Measurements from ENCODE around the gene WBP2.
"Not testable (repeated sequence)": the region's sequence is repeated elsewhere in the genome, so short reads cannot be mapped to it uniquely, and the experiment has no call there.

The WBP2 gene

DNA sequence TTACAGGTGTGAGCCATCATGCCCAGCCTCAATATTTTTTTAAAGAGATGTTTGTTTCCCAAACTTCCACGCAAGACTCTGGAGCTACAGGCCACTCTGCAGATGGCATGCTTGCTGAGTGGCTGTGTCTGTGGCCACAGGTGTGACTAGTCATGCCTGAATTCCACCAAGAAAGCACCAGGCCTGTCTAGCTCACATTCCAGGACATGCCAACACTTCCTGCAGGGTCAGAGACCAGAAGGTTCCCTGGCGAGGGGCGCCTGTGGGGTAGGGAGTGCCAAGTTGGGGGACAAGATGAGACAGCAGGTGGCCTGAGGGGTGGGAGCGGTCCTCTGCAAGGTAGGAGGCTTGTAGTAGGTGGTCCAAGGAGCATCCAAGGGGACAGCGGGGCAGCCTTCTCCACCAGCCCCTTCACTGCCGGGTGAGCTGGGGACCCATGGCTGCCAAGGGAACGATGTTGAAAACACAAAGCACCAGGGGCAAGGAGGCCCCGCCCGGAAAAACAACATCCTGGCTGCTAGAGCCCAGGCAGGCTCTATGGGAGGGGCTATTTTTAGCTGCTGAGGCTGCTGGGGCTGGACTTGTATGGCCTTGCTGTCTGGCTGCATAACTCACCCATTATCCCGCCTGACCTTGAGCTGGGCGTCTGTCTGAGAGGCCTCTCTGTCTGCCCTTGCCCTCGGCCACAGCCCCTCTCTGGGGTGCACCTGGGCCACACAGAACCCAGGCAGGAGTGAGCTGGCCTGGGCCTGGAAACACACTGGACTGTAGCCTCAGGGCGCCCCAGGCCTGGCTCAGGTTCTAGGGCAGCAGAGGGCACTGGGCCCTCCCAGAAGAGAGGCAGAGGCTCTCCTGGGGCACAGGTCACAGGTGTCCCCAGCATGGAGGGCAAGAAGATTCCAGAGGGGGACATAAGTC, 17.6 kb upstream of the WBP2 start:
- Histone ChIP-seq H3K23ac (ENCODE audit: low read length) (no peak overlapping the region), H3K4me2 (ENCODE audit: low read length) (no peak overlapping the region), H3K18ac (ENCODE audit: low read length) (no peak overlapping the region), H4K8ac (ENCODE audit: low read depth, low read length) (no peak overlapping the region), H3K79me1 (ENCODE audit: low read length) (no peaks in the 10 kb centered on the region), H2BK5ac (ENCODE audit: low read length) (no peak overlapping the region), H4K5ac (ENCODE audit: low read length) (no peak overlapping the region), H3K4me1 (ENCODE audit: control insufficient read depth, low read depth, low read length) (no peaks in the 10 kb centered on the region), H3K9ac (ENCODE audit: low read length) (no peak overlapping the region), H3K27ac (ENCODE audit: low read depth, low read length) (no peak overlapping the region), H2AK5ac (ENCODE audit: low read length) (no peak overlapping the region), H3K56ac (ENCODE audit: low read length) (peak overlapping the region; percentile 17), H3K79me2 (ENCODE audit: control insufficient read depth, insufficient read depth, low read length) (no peaks in the 10 kb centered on the region), H3K4me3 (ENCODE audit: low read length) (no peak overlapping the region), H2BK120ac (ENCODE audit: low read depth, low read length) (no peak overlapping the region), H3K27me3 (ENCODE audit: insufficient read depth, low read length, poor library complexity) (no peaks in the 10 kb centered on the region), H2BK15ac (replicated peaks; ENCODE audit: low read depth) (no peak overlapping the region), H3K36me3 (ENCODE audit: control insufficient read depth, insufficient read depth, low read length) (no peaks in the 10 kb centered on the region), H3K4ac (ENCODE audit: low read depth, low read length) (no peak overlapping the region)
- DNase-seq: peak; percentile 69
- WGBS (ENCODE audit: extremely low coverage, insufficient coverage, low lambda C conversion rate): no CpG with 5 or more reads among the region's 13 CpGs

DNA sequence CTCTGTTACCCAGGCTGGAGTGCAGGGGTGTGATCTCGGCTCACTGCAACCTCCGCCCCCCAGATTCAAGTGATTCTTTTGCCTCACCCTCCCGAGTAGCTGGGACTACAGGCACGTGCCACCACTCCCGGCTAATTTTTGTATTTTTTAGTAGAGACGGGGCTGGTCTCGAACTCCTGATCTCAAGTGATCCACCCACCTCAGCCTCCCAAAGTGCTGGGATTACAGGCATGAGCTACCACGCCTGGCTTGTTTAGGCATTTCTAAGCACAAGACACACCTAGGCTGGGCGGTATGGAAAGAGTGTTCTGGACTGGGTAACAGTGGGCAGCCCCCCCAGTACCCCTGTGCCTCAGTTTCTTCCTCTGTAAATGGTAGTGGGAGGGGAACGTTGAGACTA, 15.1 kb upstream of the WBP2 start:
- not testable (repeated sequence) for H3K18ac ChIP-seq (ENCODE audit: low read length); H4K5ac ChIP-seq (ENCODE audit: low read length); H3K56ac ChIP-seq (ENCODE audit: low read length); H2BK5ac ChIP-seq (ENCODE audit: low read length); H3K23ac ChIP-seq (ENCODE audit: low read length); H2BK120ac ChIP-seq (ENCODE audit: low read depth, low read length); H3K36me3 ChIP-seq (ENCODE audit: control insufficient read depth, insufficient read depth, low read length); H3K79me1 ChIP-seq (ENCODE audit: low read length); H3K4ac ChIP-seq (ENCODE audit: low read depth, low read length); H3K4me1 ChIP-seq (ENCODE audit: control insufficient read depth, low read depth, low read length); H3K27me3 ChIP-seq (ENCODE audit: insufficient read depth, low read length, poor library complexity); H4K8ac ChIP-seq (ENCODE audit: low read depth, low read length); DNase-seq; H2BK15ac ChIP-seq (replicated peaks; ENCODE audit: low read depth); H3K4me3 ChIP-seq (ENCODE audit: low read length); H3K79me2 ChIP-seq (ENCODE audit: control insufficient read depth, insufficient read depth, low read length); H2AK5ac ChIP-seq (ENCODE audit: low read length); H3K27ac ChIP-seq (ENCODE audit: low read depth, low read length); H3K9ac ChIP-seq (ENCODE audit: low read length); H3K4me2 ChIP-seq (ENCODE audit: low read length)
- WGBS (ENCODE audit: extremely low coverage, insufficient coverage, low lambda C conversion rate): no CpG with 5 or more reads among the region's 10 CpGs

DNA sequence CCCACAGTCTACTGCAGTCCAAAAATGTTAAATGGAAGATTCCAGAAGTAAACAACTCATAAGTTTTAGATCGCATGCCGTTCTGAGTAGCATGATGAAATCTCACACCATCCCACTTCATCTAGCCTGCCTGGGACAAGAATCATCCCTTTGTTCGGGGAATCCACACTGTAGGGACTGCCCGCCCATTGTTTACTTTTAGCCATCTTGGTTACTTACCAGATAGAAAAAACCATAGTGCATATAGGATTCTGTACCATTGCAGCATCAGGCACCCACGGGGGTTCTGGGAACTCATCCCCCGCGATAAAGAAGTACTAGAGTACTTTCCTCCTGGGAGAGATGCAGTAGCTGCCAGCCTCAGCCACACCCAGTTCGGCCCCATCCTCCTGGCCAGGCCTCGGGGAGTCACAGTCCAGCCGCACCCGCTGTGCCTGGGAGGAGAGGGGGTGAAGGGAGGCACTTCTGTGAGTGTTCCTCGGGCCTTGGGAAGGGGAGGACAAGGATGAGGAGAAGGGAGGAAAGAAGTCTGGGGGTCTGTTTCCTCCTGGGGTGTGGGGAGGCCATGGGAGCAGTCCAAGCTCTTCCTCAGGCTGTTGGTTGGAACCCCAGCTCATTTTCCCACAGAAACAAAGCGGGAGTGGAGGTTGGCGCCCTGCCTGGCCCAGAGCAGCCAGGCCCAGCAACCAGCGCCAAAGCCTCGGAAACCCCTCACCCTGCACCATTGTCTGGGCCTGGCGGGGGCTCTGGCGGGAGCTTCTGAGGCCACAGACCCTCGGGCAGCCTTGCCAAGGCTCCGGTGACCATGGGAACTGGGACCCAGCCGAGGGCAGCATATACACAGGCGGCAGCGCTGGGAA, 14.4 kb upstream of the WBP2 start:
- H4K5ac ChIP-seq (ENCODE audit: low read length): no peak overlapping the region
- no peak overlapping the region for H2BK120ac ChIP-seq (ENCODE audit: low read depth, low read length)
- no peak overlapping the region for H3K18ac ChIP-seq (ENCODE audit: low read length)
- WGBS (ENCODE audit: extremely low coverage, insufficient coverage, low lambda C conversion rate): no CpG with 5 or more reads among the region's 23 CpGs
- H2AK5ac ChIP-seq (ENCODE audit: low read length): no peak overlapping the region
- H3K4ac ChIP-seq (ENCODE audit: low read depth, low read length): peak overlapping the region; percentile 8
- DNase-seq: peak; percentile 51
- H3K27ac ChIP-seq (ENCODE audit: low read depth, low read length): no peak overlapping the region
- no peaks in the 10 kb centered on the region for H3K36me3 ChIP-seq (ENCODE audit: control insufficient read depth, insufficient read depth, low read length)
- peak overlapping the region; percentile 42 for H3K56ac ChIP-seq (ENCODE audit: low read length)
- no peaks in the 10 kb centered on the region for H3K27me3 ChIP-seq (ENCODE audit: insufficient read depth, low read length, poor library complexity)
- no peak overlapping the region for H3K23ac ChIP-seq (ENCODE audit: low read length)
- H3K4me3 ChIP-seq (ENCODE audit: low read length): no peak overlapping the region
- no peaks in the 10 kb centered on the region for H3K79me1 ChIP-seq (ENCODE audit: low read length)
- H4K8ac ChIP-seq (ENCODE audit: low read depth, low read length): no peak overlapping the region
- no peaks in the 10 kb centered on the region for H3K4me1 ChIP-seq (ENCODE audit: control insufficient read depth, low read depth, low read length)
- no peaks in the 10 kb centered on the region for H3K79me2 ChIP-seq (ENCODE audit: control insufficient read depth, insufficient read depth, low read length)
- H3K9ac ChIP-seq (ENCODE audit: low read length): no peak overlapping the region
- no peak overlapping the region for H2BK5ac ChIP-seq (ENCODE audit: low read length)
- no peak overlapping the region for H2BK15ac ChIP-seq (replicated peaks; ENCODE audit: low read depth)
- no peak overlapping the region for H3K4me2 ChIP-seq (ENCODE audit: low read length)

DNA sequence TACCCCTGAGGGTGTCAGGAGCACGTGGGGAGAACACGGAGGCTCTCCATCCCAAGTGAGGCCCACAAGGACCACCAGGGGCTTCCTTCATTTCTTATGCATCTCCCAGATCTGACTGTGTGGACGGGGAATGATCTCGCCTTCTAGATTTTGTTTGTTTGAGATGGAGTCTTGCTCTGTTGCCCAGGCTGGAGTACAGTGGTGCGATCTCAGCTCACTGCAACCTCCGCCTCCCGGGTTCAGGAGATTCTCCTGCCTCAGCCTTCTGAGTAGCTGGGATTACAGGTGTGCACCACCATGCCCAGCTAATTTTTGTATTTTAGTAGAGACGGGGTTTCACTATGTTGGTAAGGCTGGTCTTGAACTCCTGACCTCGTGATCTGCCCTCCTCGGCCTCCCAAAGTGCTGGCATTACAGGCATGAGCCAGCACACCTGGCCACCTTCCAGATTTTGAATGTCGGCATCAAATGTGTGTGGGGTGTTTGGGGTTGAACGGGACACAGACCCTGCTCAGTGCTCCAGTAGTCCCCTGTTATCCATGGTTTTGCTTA, 13.7 kb upstream of the WBP2 start:
- DNase-seq; H3K23ac ChIP-seq (ENCODE audit: low read length); H3K4me1 ChIP-seq (ENCODE audit: control insufficient read depth, low read depth, low read length); H2BK5ac ChIP-seq (ENCODE audit: low read length); H2BK120ac ChIP-seq (ENCODE audit: low read depth, low read length); H3K18ac ChIP-seq (ENCODE audit: low read length); H3K56ac ChIP-seq (ENCODE audit: low read length); H3K27me3 ChIP-seq (ENCODE audit: insufficient read depth, low read length, poor library complexity); H3K79me2 ChIP-seq (ENCODE audit: control insufficient read depth, insufficient read depth, low read length); H3K36me3 ChIP-seq (ENCODE audit: control insufficient read depth, insufficient read depth, low read length); H3K27ac ChIP-seq (ENCODE audit: low read depth, low read length); H3K9ac ChIP-seq (ENCODE audit: low read length); H4K5ac ChIP-seq (ENCODE audit: low read length); H3K4me2 ChIP-seq (ENCODE audit: low read length); H4K8ac ChIP-seq (ENCODE audit: low read depth, low read length); H2BK15ac ChIP-seq (replicated peaks; ENCODE audit: low read depth); H3K4ac ChIP-seq (ENCODE audit: low read depth, low read length); H3K4me3 ChIP-seq (ENCODE audit: low read length); H2AK5ac ChIP-seq (ENCODE audit: low read length); H3K79me1 ChIP-seq (ENCODE audit: low read length): not testable (repeated sequence)
- no CpG with 5 or more reads among the region's 12 CpGs for WGBS (ENCODE audit: extremely low coverage, insufficient coverage, low lambda C conversion rate)

DNA sequence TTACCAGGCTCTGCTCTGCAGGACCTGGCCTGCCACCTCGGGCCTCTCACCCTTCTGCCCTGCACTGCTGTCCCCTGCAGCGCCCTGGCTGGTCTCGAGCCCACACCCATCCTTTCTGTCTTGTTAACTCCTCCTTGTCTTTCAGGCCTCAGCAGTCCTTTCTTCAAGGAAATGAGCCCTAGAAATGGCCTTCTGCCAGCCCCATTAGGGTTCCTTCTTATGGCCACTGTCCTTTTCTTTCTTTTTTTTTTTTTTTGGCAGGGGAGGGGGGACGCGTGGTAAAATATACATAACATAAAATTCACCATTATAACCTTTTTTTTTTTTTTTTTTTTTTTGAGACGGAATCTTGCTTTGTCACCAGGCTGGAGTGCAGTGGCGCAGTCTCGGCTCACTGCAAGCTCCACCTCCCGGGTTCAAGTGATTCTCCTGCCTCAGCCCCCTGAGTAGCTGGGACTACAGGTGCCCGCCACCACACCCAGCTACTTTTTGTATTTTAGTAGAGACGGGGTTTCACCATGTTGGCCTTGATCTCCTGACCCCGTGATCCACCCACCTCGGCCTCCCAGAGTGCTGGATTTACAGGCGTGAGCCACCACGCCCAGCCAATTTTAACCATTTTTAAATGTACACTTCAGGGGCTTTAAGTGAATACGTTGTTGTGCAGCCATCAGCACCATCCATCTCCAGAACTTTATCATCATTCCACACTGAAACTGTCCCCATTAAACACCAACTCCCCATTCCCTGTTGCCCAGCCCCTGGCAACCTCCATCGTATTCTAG, 10.5 kb upstream of the WBP2 start:
- not testable (repeated sequence) for H2AK5ac ChIP-seq (ENCODE audit: low read length); H3K23ac ChIP-seq (ENCODE audit: low read length); H3K18ac ChIP-seq (ENCODE audit: low read length); H3K27ac ChIP-seq (ENCODE audit: low read depth, low read length); H3K36me3 ChIP-seq (ENCODE audit: control insufficient read depth, insufficient read depth, low read length); H3K9ac ChIP-seq (ENCODE audit: low read length); H2BK5ac ChIP-seq (ENCODE audit: low read length); DNase-seq; H3K27me3 ChIP-seq (ENCODE audit: insufficient read depth, low read length, poor library complexity); H3K79me1 ChIP-seq (ENCODE audit: low read length); H2BK120ac ChIP-seq (ENCODE audit: low read depth, low read length); H4K8ac ChIP-seq (ENCODE audit: low read depth, low read length); H3K4me1 ChIP-seq (ENCODE audit: control insufficient read depth, low read depth, low read length); H3K79me2 ChIP-seq (ENCODE audit: control insufficient read depth, insufficient read depth, low read length); H4K5ac ChIP-seq (ENCODE audit: low read length); H2BK15ac ChIP-seq (replicated peaks; ENCODE audit: low read depth); H3K56ac ChIP-seq (ENCODE audit: low read length); H3K4ac ChIP-seq (ENCODE audit: low read depth, low read length); H3K4me2 ChIP-seq (ENCODE audit: low read length); H3K4me3 ChIP-seq (ENCODE audit: low read length)
- no CpG with 5 or more reads among the region's 17 CpGs for WGBS (ENCODE audit: extremely low coverage, insufficient coverage, low lambda C conversion rate)
